HG02885 (cell line): ENCODE measurements around the gene PLXNB3.
"Not testable (repeated sequence)": the region's sequence is repeated elsewhere in the genome, so short reads cannot be mapped to it uniquely, and the experiment has no call there.

Experiments
- ATAC-seq: cut with Tn5 transposase; IDR thresholded peaks from one replicate; pipeline ENCODE4 v1.9.1; 2021; ENCODE audit warnings: mild to moderate bottlenecking; ENCODE audit not compliant: unreplicated experiment, poor library complexity

PLXNB3 gene

DNA sequence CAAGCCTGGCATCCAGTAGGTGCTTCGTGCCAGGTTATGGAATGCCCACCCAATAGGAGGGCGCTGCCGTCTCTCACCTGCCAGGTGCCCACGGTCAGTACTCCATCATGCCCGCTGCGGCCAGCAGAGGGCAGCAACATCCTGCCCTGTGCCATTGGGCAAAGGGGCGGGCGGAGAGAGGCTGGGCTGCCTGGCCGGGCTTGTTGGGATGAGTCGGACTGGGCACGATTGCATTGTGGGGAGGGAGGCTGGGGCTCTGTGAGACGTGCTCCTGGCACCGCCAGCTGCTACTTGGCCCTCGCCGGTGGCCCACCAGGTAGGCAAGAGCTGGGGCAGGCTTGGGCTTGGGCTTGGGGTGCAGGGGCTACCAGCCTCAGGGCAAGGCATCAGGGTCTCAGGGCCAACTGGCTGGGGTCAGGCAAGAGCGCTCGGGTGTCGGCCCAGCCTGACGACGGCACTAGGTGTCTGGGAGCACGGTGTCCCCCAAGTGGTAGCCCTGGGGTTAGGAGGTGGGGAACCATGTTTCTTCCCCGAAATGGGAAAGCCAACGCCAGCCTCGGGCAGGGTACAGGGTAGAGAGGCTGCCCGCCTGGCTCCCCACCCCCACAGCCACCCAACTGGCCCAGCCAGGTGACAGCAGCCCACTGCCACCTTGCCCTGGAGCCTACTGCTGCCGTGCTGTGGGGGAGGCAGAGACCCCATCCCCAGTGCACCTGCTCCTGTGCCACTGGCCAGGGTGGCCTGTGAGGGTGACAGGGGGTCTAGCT is at the start of gene PLXNB3:
PLXNB3 (plus strand) TSS at position 261 of the 767 bp plus-strand sequence. CDS start 1,287 bp downstream, outside the sequence.
- ATAC-seq: peak; percentile 66

DNA sequence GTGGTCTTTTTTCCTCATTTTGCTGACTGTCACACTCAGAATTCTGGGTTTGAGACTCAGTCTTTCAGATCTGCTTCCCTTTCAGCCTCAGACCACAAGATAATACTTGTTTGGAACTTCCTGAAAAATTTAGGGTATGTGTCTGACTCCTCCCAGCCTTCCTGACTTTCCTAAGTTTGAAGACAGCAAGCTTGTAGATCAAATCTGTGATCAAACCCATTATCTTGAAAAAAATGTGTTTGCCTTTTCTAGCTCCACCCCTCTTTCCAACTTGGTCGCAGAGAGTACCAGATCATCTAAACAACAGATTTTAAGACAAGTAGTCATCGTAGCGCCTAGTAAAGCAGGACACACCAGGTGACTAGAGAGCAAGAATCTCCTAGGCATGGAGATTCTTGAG is 49.8 kb upstream of the PLXNB3 start:
- no peak for ATAC-seq

DNA sequence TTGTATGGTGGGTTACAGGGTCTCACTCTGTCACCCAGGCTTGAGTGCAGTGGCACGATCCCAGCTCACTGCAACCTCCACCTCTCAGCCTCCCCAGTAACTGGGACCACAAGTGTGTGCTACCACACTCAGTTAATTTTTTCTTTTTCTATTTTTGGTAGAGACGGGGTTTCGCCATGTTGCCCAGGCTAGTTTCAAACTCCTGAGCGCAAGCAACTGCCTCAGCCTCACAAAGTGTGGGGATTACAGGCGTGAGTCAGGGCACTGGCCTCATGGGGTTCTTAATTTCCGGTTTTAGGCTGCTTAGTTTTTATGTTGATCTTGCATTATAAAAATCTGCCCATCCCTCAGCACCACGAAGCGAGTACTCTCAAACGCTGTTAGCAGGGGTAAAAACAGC is 46.6 kb upstream of the PLXNB3 start:
- ATAC-seq: no peak

DNA sequence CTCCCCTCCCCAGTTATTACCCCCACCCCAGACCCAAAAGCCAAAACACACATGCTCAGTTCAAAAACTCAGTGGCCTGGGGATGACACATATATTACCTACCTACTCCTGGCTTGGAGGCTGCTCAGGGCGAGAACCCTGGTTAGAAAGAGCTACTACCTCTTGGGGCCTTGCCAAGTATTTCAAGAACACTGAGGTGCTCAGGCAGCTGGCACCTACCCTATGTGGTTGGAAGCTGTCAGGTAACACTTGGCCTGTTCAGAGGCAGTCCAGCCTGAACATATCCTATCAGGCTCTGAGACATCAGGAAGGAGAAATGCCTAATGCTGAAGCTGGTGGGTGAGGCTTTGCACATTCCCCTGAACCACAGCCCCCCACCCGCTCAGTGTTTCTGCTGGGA is 44.8 kb upstream of the PLXNB3 start:
- no peak for ATAC-seq

DNA sequence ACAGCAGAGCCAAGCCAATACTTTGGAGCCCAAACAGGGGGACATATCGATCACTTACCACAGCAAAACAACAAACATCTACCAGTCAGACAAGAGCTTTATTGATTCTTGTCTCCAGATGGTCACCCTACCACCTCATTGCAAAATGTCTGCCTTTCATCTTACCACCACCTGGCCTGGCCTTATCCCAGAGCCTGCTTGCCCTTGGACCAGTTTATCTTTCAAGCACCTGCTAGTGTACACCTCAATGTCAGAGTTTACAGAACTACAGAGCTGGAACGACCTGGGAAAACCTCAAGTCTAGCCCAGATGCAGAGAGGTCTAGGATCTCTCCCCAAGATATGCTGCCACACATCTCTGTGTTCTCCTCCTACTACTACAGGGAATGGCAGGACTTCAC is 44.3 kb upstream of the PLXNB3 start:
- ATAC-seq: no peak

DNA sequence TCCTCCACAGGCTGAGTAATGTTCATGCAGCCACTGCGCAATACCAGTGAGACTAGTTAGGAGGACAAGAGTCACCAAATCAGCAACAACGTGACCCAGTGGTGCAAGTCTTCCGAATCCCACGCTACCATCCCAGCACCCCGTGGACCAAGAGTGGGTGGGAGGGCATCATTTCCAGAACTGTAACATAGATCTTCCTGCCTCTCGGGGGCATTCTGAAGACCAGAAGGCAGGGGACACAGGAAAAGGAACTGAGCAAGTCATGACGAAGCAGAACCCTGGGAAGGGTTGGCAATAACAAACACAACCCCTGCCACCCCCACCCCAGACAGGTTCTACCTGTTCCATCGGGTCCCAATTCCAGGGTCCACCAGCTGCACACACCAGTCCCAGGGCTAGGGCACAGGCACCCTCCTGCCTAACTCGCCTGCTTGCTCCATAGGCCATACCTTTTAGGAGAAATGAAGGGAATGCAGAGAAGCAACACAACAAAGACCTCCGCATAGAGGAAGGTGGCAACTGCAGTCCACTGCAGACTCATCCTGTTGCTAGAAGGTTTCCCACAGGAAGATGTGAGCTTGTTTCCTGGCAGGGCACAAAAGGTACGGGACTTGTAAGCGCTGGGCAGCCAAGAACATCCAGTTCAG is 41.2 kb upstream of the PLXNB3 start:
- no peak for ATAC-seq

DNA sequence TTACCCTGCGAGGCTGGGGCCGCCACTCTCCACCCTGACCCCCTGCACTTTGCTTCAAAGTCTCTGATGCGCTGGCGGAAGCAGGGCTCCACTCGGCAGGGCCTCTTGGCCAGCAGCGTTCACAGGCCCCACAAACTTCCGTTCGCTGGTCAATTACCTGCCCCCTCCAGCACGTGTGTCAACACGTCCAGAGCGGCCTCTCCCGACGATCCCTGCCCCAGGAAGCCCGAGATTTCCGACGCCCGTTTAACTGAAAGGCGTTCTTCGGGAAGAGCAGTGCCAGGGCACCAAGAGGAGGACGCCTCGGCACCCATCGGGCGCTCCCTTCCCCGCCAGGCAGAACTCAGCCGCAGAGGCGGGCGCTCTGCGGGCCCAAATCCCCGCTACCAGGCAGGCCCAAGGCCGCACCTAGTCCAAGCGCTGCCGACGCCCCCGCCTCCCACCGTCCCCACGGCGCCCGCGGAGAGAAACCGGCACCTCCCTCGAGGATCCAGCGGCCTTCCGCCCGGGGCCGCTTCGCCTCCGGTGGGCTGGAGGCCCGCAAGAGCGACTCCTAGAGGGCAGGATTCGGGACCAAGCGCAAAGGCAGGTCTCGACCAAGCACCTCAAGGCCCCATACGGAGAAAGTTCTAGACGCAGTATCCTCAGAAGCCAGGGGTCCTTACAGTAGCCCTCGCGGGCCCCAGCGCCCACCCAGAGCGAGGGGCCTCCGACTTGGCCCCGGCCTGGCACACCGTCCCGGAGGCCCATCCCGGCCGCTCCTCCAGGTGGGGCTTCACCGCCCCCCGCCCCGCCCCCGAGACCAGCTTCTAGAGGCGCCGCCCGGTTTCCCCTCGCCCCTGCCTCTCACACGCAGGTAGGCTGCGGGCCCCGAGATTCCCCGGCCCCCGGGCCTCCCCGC is 40.4 kb upstream of the PLXNB3 start:
- ATAC-seq: peak; percentile 42

DNA sequence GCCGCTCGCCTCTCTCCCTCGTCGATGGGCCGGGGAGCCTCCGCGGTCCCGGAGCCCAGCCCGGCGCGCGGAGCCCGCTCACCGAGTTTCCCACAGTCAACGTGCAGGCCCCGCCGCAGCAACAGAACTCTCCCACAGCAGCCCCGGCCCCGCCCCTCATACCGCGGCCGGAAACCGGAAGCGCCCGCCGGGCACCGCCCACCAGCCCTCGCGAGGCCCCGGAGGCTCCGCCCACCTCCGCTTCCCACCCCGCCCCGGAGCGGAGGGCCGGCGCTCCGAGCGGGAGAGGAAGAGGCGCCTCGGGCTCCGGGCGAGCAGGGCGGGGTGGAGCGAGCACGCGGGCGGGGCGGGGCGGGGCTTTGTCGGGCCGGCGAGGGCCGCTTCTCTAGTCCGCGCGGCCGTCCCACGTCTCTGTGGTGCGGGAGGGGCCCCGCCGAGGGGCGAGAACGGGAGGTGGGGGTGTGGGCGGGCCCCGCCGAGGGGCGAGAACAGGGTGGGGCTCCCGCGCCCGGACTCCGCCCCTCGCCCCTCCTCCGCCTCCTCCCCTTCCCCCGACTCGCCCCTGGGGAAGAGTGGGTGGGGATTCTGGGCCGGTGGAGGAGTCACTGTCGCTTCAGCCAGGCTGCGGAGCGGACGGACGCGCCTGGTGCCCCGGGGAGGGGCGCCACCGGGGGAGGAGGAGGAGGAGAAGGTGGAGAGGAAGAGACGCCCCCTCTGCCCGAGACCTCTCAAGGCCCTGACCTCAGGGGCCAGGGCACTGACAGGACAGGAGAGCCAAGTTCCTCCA is 39.6 kb upstream of the PLXNB3 start, which contains the start of the genes ABCD1 and BCAP31:
ABCD1 (plus strand) TSS at position 605 of the 787 bp plus-strand sequence. CDS start 411 bp downstream, outside the sequence.
BCAP31 (minus strand) TSS at position 136 of the 787 bp plus-strand sequence. CDS start 1,143 bp downstream, outside the sequence.
- peak; percentile 60 for ATAC-seq

DNA sequence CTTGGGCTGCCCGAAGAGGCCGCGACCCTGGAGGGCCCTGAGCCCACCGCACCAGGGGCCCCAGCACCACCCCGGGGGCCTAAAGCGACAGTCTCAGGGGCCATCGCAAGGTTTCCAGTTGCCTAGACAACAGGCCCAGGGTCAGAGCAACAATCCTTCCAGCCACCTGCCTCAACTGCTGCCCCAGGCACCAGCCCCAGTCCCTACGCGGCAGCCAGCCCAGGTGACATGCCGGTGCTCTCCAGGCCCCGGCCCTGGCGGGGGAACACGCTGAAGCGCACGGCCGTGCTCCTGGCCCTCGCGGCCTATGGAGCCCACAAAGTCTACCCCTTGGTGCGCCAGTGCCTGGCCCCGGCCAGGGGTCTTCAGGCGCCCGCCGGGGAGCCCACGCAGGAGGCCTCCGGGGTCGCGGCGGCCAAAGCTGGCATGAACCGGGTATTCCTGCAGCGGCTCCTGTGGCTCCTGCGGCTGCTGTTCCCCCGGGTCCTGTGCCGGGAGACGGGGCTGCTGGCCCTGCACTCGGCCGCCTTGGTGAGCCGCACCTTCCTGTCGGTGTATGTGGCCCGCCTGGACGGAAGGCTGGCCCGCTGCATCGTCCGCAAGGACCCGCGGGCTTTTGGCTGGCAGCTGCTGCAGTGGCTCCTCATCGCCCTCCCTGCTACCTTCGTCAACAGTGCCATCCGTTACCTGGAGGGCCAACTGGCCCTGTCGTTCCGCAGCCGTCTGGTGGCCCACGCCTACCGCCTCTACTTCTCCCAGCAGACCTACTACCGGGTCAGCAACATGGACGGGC is 38.8 kb upstream of the PLXNB3 start:
- no peak for ATAC-seq

DNA sequence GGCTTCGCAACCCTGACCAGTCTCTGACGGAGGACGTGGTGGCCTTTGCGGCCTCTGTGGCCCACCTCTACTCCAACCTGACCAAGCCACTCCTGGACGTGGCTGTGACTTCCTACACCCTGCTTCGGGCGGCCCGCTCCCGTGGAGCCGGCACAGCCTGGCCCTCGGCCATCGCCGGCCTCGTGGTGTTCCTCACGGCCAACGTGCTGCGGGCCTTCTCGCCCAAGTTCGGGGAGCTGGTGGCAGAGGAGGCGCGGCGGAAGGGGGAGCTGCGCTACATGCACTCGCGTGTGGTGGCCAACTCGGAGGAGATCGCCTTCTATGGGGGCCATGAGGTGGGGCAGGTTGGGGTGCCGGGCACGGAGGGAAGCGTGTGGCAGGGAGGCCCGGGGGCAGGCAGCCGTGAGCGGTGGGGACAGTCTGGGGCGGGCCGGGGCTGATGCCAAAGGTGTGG is 38.2 kb upstream of the PLXNB3 start:
- no peak for ATAC-seq

DNA sequence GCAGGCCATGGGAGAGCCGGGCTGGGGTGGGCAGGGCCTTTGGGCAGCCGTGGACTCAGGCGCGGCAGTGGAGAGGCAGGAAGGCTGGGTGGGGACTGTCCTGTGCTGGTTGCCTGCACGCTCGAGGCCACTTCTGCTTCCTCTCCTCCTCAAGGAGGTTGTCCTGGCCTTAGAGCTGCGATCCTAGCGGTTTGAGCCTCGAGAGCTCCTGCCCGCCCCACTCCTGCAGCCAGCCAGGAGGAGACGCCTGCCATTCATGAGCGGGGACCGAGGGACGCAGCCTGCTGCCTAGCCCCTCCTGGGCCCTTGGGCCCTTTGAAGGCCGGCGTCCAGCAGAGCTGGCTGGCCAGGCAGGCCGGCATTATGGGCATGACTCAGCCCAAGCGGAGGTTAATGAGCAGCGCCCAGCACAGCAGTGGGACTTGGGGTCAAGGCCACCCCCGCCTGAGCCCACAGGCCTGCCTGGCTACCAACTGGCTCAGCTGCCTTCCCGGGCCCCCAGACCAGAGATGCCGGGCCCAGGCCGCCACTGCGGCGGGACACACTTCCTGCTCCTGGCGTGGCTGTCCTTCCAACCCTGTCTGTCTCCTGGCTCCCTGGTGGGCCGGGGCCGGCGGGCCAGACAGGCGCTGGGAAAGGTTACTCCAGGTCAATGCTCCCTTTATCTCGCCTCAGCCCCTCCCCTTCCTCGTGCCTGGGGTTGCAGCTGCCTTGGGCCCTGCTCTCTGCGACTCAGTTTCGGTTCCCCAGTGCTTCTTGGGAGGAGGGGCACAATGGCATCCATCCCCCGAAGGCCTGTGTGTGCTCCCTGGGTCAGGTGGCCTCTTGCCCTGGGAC is 37.5 kb upstream of the PLXNB3 start:
- ATAC-seq: peak; percentile 49

DNA sequence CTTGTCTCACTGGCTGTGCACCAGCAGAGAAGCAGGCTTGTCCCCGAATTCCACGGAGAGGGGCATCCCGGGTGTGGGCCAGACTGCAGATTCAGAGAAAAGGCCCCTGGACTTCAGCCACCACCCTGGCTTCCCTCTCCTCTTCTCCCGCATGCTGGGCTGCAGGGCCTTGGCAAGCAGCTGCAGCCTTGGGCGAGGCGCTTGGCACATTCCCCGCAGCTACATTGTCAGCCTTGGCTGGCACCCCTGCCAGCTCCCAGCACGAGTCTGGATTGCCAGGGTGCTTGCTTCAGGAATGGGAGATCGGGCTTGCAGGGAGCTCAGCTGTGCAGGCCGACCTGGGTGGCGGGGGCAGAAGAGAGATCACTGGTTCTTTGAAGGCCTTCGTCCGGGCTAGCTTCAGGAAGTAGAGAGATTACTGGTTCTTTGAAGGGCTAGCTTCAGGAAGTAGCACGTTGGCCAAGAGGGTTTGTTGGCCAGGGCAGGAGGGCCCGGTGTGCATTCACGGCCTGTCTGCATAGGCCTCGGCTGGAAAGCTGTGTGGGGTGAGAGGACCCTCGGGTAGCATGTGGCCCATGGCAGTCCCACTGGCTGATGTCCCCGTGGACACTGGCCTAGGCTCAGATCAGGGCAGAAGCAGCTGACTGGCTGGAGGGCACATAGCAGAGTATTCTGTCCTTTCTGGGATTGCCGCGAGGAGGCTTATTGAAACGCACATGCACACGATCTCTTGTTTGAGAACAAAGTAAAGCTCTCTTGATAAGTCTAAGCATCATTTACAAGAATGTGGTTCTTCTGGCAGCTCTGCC is 36.7 kb upstream of the PLXNB3 start:
- ATAC-seq: no peak

DNA sequence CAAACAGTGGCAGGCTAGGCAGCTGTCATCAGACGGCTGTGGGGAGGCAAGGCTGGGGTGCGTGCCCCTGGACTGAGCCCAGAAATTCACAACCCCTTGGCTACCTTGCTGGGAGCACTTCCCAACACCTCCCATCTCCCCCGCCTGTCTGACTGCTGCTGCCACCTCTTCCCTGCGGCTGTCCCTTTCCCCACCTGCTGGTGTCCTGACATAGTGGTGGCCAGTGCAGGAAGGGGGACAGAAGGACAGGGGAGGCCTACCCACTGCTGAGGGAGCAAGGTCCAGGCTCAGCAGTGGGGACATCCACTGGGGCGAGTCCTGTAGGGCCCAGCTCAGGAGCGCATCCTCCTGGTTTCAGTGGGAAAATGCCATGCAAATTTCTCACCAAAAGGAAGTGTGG is 36.0 kb upstream of the PLXNB3 start:
- no peak for ATAC-seq

DNA sequence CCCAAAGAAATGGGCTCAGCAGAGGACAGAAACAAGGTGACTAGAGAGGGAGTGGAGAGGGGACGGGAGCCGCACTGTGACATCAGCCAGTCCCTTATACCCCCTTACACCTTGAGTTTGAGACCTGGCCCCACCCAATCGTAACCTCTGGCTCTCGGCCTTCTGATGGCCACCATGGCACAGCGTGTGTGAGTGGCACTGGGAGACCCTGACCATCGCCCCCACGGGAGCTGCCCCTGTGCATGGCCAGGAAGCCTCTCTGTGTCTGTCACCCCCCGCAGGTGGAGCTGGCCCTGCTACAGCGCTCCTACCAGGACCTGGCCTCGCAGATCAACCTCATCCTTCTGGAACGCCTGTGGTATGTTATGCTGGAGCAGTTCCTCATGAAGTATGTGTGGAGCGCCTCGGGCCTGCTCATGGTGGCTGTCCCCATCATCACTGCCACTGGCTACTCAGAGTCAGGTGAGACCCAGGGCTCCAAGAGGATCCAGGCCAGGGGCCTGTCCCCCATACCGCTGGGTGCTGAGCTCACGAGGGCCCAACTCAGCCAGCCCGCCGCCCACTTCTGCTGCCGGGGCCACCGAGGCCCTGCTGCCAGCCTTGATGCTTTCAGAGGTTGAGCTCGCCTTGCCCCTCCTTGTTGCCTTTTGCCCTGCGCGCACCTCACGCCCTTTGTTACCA is 35.0 kb upstream of the PLXNB3 start:
- no peak for ATAC-seq

DNA sequence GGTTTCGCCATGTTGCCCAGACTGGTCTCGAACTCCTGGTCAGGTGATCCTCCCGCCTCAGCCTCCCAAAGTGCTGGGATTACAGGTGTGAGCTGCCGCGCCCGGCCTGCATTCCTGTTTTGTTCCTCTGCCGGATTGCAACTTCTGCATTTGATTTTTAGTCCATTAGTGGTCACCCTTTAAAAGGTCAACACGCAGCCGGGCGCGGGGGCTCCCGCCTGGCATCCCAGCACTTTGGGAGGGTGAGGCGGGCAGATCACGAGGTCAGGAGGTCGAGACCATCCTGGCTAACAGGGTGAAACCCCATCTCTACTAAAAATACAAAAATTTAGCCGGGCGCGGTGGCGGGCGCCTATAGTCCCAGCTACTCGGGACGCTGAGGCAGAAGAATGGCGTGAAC is 33.9 kb upstream of the PLXNB3 start:
- not testable (repeated sequence) for ATAC-seq

DNA sequence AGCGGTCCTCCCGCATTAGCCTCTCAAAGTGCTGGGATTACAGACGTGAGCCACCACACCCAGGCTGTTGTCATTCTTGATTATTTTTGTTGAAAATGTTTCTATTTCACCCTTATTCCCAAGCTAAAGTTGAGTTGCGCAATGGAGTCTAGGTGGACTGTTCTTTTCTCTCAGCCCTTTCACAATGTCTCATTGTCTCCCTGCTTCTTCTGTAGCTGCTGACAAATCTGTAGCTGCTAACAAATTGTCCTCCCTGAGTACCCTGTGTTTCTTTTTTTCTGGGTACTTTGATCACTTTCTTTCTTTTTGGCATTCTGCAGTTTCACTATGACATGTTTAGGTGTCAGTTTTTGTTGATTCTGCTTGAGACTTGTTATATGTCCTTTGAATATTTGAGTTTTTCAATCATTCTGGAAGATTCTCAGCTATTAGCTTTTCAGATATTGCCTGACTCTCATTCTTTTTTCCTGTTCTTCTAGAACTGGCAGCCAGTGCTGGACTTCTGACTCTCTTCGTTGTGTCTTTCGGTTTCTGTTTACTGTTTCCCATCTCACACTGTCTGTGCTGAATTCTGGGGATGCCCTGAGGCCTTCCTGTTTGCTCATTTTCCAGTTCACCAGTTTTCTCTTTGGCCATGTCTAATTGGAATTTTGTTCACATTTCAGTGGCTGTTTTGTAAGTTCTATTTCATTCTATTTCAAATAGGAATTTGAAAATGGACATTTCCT is 32.8 kb upstream of the PLXNB3 start:
- ATAC-seq: no peak
